NCI-H1436 (cell line): ENCODE data around the gene PDHB.

Source experiments
- DNase-seq: peaks from one replicate; lab custom pipeline; 2025; lab: John Stamatoyannopoulos, UW

PDHB gene

DNA sequence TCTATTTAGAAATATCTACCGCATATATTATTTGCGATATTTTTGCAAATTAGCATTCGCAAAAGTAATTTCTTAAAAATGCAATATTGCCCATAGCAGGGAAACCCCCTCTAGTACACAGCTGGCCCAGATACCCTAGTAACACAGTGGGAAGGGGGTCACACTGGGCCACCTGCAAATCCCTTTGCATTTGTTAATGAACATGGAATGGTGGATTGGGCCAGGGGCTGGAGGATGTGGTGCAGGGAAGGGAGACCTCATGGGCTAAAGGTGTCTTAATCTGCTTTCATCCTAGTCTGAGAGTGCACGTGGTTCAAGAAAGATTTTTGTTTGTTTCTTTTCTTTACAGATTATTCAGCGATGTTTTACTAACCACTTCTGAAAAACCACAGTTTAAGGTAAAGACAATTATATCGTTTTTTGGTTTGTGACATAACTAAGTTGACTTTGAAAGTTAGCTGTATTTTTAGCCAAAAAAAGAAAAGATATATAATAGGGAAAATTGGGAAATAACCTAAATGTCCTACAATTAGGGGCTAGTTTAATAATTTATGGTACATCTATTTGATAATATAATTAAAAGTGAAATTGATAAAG is 30.0 kb downstream of the PDHB start:
- no peak for DNase-seq

GRCh38 chr3:58398669-58399333 is 34.8 kb downstream of the PDHB start:
- DNase-seq: no peak

GRCh38 chr3:58394339-58394738 is 39.3 kb downstream of the PDHB start:
- DNase-seq: no peak

- DNase-seq: no peak
These were observed 41.5 kb downstream of the PDHB start for GRCh38 chr3:58392181-58392580.

GRCh38 chr3:58391156-58391865 is 42.3 kb downstream of the PDHB start:
- no peak for DNase-seq

DNA sequence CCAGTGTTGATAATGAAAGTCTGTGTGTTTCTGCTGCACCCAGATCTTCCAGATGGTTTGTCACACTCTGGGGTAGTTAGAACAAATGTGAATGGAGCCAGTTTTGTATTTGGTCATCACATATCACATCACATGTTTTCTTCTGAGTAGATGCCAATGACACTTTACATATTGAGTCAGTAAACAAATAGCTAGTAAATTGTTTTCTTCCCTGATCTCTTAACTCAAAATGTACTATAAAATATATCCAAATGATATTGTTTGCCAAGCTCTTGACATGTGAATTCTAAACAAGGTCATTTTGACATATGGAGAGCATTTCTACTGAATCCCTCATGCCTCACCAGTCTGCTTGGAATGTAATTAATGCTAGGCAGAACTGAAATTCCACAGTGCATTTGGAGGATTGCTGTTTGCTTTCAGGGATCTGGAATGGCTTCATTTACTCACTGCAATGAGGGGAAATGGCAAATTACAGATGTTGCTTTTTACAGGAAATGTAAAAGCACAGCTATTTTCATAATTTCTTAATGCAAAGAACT is 45.0 kb downstream of the PDHB start:
- DNase-seq: no peak

GRCh38 chr3:58387650-58388546 is 45.7 kb downstream of the PDHB start:
- no peak for DNase-seq

- no peak for DNase-seq
These were observed 46.8 kb downstream of the PDHB start for GRCh38 chr3:58386626-58387365.

- no peak for DNase-seq
These were observed 49.1 kb downstream of the PDHB start for GRCh38 chr3:58384381-58385090.

GRCh38 chr3:58383904-58384303 is 49.7 kb downstream of the PDHB start:
- DNase-seq: no peak

DNA sequence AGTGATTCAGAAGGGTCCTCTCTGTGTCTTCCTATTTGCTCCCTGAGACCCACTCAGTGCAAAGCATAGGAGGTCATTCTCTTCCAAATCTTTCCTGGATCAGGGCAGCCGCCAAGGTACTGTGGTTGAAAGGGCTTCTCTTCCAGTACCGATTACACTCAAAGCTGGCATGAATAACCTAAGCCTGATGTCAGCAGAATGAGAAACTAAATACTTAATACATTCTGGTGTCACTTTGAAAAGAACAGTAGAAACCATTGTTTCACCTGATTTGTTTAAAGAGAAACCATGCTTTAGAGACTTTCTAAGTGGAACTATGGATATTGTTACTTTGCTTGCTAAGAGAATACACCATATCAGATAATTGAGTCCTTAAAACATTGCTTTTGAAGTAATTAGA is 50.2 kb downstream of the PDHB start:
- DNase-seq: no peak

DNA sequence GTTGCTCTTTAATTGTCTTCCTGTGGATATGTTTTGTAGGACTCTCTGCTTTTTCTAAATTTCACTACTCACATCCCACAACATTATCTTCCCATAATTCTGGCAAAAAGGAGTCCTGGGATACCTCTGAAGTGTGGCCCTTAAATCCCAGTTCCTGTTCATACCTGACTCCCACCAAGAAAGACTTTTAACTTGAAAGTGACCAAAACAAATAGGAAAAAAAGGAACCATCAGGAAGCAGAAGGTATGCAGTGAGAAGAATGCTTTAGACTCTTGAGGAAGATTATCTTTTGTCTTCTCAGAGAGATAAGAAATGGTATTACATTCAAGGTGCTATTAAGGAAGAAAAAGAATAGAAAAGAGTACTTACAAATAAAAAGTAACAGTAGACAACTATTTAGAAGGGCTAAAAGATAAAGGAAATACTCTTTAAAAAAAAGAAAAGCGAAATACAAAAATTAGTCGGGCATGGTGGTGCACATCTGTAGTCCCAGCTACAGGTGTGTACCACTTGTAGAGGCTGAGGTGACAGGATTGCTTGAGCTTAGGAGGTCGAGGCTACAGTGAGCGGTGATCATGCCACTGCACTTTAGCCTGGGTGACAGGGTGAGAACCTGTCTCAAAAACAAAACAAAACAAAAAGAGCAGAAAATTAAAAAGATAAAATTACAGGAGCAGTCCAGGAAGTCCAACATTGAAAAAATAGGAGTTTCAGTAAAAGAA is 54.1 kb downstream of the PDHB start:
- DNase-seq: no peak

DNA sequence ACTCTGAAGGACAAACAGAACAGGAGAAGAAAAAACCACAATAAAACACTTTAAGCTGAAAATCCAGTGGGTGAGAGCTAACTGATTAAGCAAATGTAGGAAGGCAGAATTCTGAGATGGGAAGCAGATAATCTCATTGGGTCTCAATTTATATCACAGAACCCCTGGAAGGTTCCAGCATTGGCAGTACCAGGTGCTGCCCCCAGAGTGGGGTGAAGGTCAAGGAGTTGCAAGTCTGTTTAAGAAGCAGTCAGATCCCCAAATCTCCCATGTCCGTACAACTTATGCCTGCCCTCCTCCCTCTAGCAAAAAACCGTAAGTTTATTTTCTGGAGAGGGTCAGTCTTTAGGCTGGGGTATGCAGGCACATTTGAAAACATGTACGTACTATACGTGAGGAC is 55.9 kb downstream of the PDHB start:
- DNase-seq: no peak
